Right lung (tissue), 5 donors: ENCODE results near the gene REM2. TPM values are rescaled to one million over a fixed set of nuclear protein-coding genes. Genes with fewer than 3 reads are reported as not detected.
"Not testable (repeated sequence)": the region's sequence is repeated elsewhere in the genome, so short reads cannot be mapped to it uniquely, and the experiment has no call there.

Experiments used
- DNase-seq, 2 donors: peaks; one replicate each; pipeline ENCODE4 v3.0.0-alpha.2; 2013
- polyA plus RNA-seq, 5 donors: library from polyadenylated mRNA; unstranded; fragments of 120-200 nt; gene quantifications; one replicate each; pipeline versions ENCODE4 v1.2.1 to v1.2.3, GENCODE V29; 2013; ENCODE audit warnings: inconsistent platforms in 1 of 5, low replicate concordance in 1 of 5; ENCODE audit not compliant: insufficient read length in 5 of 5, insufficient read depth in 1 of 5

The REM2 gene
- polyA plus RNA-seq, 5 donors, result 0.58 to 0.99 (median 0.81) TPM

DNA sequence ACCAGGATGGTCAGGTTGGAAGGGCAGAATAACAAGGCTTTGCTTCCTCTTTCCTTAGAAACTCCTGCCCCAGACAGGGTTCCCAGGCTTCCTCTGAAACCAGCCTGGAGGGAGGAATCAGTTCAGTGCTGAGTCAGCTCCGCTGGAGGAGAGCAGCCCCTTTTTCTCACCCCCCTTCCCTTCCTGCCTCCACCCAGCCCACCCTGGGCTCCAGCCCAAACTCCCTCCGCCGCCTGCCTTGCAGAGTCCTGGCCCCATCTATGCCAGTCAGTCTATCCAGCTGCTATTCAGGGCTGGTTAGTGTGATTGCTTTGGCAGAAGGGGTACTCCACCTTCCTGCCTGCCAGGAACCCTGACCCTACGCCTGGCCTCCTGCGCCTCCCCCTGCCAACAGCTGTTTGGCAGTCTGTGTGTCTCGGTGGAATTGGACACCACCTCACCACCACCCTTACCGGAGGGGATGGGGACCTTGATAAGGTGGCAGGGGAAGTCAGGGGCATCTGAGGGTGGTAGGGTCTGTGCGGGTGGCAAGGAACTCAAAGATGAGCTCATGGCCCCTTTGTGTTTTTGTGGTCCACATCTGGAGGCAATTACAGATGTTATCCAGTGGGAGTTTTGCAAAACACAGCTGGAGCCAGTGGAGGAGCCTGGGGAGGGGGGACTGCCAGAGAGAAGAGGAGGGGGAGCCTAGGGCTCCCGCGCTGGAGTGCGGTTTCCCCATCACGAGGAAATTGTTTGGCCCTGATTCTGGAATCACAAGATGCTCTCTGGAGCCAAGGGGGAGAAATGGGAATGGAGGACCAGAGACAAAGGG lies 34.5 kb upstream of the REM2 start:
- DNase-seq, result peak; percentile 92 to 94

DNA sequence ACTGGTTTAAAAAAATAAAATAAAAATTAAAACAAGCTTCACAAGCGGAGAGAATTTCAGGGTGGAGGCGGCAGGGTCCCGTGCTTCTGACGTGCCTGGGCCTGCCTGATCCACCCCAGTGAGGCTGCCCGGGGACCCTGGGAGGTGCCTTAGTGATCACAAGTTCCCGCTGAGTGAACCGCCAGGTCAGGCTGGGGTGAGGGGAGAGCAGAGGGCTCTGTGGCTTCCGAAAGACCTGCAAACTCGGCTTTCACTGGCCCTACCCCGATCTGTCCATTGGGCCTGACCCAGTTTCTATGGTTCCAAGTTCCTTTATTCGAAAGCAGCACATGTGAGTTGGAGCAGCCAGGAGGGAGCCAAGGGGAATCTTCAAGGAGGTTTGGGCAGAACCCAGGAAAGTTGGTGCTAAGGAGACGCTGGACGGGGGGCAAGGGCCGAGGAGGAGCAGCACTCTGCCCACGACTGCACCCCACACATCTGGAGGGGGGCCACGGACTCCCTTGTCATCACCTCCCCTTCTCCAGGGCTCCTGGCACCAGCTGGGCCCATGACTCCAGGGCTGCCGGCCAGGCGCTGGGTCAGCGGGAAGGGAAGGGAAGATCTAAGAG lies 33.7 kb upstream of the REM2 start:
- DNase-seq, result peak; percentile 51 to 52

DNA sequence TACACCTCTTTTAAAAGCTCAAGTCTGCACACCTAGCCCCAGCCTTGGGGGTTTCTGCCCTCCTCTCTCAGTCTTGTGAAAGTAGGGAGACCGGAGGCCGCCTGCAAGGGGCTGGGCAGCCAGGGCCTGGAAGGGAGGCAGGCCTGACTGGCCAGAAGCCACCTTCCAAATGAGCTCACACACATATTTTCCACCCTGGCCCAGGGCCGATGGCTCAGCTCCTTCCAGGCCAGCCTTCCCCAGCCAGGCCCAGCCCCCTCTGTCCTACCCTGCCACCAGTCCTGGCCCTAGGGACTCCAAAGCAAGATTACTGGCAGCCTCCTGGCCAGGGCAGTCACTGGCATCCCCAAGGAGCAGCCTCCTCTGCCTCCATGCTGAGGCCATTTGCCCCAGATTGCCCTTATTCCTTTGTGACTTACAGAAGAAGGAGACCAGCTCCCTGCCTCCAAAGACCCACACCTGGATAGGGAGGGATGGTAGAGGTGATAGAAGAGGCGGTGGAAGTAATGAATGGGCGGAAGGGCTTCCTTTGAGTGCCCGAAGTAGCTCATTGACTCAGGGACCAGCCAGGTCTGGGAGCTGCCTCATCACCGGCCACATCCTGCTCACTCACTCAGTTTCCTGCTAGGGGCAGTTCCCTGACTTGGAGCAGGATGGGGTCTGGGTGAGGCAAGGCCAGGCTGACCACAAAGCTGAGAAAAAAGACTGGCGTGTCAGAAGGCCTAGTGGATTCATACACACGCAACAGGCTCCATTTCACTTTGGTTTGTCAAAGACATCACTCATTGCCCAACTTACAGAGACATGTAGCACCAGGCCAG lies 31.9 kb upstream of the REM2 start:
- DNase-seq, result peak; percentile 88 to 92

DNA sequence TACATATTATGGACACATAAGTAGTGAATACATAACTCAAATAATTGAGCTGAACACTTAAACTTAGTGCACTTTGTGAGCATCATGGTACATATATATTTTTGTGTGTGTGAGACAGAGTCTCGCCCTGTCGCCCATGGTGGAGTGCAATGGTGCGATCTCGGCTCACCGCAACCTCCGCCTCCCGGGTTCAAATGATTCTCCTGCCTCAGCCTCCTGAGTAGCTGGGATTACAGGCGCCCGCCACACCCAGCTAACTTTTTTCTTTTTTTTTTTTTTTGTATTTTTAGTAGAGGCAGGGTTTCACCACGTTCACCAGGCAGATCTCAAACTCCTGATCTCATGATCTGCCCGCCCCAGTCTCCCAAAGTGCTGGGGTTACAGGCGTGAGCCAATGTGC lies 30.8 kb upstream of the REM2 start:
- DNase-seq, result not testable (repeated sequence)

DNA sequence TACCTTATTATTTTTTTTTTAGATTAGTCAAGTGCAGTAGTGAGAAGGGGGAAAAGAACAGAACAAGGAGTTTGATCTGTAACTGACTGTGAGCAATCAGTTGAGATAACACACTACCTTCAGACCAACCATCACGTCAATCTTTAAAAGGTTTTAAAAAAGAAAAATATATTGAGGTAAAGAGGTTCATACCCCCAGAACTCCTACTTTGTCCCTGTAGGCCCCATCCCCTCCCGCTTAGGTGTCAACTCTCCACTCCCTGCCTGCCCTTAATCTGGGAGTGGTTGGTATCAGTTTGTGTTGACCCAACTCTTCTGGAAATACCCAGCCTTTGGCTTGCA lies 30.5 kb upstream of the REM2 start:
- no peak for DNase-seq

DNA sequence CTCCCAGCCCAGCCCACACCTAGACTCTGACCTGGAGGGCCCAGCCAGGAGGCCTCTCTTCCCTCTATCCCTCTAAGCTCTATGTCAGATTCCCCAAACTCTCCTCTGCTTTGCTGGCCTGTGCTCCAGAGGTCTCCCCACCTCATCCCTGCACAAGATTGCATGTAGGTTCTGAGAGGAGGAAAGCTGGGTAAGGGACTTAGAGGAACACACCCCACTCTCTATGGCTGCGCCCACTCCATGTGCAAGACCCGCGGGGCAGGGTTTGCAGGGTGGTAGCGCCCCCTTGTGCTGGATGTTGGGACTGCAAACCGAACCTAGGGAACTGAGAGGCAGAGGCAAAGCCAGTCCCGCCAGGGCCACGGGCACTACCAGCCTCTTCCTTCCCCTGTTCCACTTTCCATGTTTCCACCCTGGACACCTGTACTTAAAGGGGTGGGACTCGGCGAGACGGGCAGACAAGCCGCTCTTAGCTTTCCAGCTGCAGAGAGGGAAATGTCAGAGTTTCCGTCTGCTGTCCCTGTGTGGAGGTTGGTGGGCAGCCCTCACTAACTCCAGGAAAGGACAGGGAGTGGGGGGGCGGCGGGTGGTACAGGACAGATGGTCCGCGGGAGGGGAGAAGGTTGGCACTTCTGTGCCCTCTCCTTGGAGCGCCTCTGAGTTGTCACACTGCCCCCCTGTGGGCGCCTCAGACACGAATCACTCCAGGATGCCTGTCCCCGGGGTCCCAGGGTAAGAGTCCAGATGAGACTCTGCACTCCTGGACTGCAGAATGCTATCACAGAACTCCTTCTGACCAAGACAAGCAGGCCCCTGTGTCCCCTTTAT lies 29.9 kb upstream of the REM2 start:
- peak; percentile 81 to 90 for DNase-seq

DNA sequence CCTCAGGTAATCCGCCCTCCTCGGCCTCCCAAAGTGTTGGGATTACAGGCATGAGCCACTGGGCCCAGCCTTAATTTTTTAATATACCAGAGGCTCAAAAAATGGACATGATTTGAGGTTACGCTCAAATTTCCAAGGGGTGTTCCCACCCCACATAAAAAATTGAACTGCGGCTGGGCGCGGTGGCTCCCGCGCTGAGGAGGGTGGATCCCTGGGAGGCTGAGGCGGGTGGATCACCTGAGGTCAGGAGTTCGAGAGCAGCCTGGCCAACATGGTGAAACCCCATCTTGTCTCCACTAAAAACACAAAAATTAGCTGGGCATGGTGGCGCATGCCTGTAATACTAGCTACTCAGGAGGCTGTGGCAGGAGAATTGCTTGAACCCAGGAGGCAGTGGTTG lies 28.7 kb upstream of the REM2 start:
- DNase-seq, result not testable (repeated sequence)

DNA sequence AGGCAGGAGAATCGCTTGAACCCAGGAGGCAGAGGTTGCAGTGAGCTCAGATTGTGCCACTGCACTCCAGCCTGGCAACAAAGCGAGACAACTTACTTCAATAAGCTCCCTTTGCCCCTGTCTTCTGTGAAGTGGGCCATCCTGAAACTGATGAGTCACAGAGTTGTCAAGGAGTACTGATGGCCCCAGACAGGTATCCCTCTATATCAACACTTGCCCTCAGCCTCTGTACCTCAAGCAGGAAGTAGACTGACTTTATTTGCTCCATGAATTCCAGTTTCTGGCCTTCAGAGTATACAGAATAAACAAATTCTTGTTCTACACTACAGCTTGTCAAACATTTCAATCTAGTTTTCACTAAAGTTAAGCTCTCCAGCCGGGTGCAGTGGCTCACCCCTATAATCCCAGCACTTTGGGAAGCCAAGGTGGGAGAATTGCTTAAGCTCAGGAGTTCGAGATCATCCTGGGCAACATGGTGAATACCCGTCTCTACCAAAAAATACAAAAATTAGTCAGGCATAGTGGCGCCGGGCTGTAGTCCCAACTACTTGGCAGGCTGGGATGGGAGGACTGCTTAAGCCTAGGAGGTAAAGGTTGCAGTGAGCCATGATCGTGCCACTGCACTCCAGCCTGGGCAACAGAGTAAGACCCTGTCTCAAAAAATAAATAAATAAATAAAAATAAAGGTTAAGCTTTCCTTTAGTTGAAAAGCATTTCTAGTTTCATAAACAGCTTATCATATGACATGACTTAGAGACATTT lies 27.9 kb upstream of the REM2 start:
- no peak for DNase-seq

DNA sequence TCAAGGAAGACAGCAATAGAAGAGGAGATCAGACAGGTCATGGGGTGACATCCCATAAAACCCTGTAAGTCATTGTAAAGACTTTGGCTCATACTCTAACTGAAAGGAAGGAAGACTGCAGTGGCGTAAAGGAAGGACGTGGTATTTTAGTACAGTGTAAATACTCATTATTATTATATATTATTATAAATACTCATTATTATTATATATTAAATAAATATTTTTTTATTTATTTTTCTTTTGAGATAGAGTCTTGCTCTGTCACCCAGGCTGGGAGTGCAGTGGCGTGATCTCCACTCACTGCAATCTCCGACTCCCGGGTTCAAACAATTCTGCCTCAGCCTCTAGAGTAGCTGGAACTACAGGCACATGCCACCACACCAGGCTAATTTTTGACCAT lies 26.6 kb upstream of the REM2 start:
- DNase-seq, result no peak

DNA sequence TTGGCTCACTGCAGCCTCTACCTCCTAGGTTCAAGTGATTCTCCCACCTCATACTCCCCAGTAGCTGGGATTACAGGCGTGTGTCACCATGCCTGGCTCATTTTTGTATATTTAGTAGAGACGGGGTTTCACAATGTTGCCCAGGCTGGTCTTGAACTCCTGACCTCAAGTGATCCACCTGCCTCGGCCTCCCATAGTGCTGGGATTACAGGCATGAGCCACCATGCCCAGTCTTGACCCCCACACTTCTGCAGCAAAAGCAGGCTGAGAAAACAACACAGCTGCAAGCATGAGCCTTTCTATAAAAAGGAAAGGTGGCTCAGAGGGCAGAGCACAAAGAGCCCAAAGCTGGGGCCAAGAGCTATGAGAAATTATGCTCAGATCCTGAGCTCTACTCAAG lies 22.6 kb upstream of the REM2 start:
- DNase-seq, result not testable (repeated sequence)

DNA sequence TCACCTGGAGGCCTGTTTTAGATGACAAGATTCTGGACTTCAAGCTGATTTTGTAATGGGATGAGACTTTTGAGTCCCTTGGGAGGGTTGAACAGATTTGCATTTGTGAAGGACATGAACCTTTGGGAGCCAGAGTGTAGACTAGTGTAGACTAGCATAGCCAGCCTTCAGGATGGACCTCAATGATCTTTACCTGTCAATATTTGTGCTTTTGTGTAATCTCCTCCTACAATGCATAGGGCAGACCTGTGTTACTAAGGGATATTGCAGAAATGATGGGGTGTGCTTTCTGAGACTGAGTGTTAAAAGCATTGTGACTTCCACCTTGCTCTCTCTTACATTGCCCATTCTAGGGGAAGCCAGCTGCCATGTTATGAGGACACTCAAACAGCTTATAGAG lies 21.4 kb upstream of the REM2 start:
- no peak for DNase-seq

DNA sequence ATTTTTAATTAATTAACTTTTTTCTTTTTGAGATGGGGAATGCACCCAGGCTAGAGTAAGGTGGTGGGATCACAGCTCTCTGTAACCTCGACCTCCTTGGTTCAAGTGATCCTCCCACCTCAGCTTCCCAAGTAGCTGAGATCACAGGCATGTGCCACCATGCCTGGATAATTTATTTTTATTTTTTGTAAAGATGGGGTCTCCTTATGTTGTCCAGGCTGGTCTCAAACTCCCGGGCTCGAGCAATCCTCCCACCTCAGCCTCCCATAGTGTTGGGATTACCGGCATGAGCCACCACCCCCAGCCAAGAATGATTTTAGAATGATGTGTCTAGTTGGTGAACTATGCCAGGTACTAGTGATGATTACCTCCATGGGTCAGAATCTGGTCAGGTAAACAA lies 18.0 kb upstream of the REM2 start:
- DNase-seq, result no peak

DNA sequence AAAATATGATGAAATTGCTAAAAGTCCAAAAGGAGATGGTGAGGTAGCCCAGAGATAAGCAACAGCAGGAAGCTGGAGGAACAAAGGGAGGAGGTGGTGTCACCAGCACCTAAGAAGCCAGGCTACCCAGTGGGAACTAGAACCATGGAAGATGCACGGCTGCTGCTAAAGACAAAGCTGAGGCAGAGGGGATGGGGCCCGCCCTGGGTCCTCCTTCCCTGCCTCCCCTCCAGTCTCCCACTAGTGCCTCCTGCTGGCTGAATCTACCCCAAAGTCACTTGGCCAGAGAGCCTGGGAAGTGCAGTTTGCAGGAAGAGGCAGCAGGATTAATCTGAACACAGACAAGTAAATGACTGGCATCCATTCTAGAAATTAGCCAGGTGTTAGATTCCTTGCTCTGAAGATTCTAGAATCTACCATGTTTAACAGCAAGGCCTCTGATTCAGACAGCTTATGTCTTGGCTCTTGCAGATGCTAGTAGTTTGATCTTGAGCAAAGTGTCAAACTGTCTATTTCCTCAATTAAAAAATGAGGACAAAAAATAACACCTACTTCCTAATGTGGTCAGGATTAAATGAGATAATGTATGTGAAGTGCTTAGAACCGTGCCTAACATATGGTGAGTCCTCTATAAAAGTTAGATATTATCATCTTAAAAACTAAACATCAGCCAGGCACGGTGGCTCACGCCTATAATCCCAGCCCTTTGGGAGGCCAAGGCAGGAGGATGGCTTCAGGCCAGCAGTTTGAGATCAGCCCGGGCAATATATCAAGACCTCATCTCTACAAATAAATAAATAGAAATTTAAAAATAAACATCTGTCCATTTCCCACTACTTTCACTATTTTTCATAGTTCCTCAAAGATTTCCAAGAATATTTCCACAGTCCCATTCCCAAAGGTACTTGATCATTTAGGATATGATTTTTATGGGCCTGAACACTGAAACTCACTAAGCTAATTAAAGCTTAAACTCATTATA lies 17.3 kb upstream of the REM2 start:
- DNase-seq, result no peak

DNA sequence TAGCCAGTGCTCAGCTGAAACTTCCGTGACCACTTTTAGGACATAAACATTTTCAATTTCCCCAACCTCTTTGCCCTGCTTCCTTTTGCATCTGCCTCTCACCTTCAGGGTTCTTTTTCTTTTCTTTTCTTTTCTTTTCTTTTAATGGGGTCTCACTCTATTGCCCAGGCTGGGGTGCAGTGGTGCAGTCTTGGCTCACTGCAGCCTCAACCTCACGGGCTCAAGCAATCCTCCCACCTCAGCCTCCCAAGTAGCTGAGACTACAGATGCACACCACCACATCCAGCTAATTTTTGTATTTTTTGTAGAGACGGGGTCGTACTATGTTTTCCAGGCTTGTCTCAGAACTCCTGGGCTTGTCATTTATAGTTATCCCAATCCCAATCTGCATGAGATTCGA lies 16.1 kb upstream of the REM2 start:
- no peak for DNase-seq

DNA sequence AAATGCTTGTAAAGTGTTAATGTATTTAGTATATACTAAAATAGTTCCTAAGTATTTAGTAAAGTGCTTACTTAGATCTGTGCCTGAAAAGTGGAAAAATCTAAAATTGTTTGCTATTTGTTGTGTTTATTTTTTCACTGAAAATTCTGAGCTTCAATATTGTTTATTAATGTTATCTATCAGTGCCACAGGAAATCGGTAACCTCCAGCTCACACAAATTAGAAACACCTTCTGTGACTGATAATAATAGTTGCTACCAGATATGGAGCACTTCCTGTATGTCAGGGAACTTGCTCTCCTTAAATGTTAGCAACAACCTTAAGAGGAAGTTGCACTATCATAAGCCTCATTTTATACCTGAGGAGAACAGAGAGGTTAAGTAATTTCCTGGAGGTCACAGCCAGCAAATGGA lies 12.2 kb upstream of the REM2 start:
- DNase-seq, result no peak

DNA sequence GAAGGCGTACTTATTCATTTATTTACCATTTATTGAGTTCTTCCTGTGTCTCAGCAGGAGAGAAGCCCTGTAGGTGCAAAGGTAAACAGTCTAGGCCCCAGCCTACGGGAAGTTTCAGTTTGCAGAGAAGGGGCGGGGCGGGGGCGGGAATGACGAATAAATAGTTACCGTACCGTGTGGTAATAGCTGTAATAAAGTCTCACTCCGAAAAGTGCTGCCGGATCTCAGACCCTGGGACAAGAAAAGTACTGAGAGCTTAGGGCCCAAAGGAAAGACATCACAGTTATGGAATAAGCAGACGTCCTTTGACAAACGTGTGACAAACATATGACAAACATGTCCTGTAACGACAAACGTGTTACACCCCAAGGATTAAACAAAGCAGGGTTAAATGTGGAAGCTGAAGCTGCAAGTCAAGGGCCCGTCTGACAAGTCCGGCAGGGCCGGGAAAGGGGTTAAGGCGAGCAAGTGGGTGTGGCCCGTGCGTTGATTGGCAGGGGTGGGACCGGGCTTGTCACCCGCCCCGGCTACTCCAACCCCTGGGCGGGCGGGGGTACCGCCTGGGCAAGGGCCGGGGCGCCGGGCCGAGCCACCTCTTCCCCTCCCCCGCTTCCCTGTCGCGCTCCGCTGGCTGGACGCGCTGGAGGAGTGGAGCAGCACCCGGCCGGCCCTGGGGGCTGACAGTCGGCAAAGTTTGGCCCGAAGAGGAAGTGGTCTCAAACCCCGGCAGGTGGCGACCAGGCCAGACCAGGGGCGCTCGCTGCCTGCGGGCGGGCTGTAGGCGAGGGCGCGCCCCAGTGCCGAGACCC lies 11.6 kb upstream of the REM2 start, which contains the start of gene LRP10:
Gene LRP10 (plus strand): TSS at position 517 of the 809 bp plus-strand sequence. CDS start 564 bp downstream, outside the sequence.
- peak; percentile 89 to 91 for DNase-seq

DNA sequence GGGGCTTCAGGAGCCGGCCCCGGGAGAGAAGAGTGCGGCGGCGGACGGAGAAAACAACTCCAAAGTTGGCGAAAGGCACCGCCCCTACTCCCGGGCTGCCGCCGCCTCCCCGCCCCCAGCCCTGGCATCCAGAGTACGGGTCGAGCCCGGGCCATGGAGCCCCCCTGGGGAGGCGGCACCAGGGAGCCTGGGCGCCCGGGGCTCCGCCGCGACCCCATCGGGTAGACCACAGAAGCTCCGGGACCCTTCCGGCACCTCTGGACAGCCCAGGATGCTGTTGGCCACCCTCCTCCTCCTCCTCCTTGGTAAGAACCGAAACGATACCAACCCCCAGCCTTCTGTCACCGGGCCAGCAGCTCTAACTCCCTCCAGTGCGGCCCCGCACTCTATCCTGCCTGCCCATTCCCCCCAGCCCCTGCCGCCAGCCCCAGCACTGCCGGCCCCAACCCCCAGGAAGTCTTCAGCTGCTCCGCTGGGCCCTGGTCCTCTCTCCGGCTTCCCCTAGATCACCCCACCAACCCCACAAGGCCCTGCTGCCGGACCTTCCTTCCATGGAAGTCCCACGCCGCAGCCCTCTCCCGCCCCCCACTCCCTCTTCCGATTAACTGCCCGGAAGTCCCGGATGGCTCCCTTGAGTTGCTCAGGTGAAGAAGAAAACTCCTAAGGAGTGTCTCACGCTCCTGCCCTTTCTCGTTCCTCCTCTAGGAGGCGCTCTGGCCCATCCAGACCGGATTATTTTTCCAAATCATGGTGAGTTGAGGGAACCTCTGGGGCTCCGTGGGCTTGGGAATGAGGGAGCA lies 10.8 kb upstream of the REM2 start:
- peak; percentile 79 to 87 for DNase-seq
